NK-92 treated with Interleukin-12 subunit alpha and Interleukin-12 subunit beta, amount 100 ng/mL, for 24 hours (cell line): ENCODE results near the gene MTTP.

Experiments used
- DNase-seq: peaks from one replicate; lab custom pipeline; 2025; lab: John Stamatoyannopoulos, UW

The MTTP gene

DNA sequence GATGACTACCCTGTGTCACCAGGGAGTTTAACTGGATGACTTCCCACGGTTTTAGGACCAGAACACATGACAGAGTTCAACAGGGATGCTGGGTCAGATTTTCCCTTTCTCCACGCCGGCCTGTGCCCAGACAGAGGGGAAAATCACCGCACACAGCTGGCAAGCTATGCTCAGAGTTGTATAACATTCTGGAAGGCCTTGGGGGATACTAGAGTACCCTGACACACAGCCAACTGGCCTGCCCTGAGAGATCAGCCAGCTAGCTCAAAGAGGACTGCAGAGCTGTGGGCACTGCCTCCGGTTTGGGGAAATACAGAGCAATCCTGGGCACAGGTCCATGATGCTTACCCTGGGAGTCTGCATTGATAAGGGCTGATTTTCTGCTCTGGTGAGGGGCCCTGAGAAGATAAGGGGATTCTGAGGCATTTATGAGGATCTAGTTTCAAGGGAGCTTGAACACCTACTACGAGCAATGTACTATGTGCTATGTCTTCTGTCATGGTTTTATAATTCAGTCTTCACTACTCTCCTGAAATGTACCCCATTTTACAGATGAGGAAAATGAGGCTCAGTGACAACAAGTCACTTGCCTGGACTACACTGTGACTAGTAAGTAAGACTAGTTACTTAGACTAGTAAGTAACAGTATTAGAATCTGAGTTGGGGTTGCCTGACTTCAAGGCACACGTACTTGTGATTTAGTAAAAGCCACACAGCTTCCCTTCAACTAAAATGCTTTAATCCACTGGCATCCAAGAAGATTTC, 68.3 kb downstream of the MTTP start:
- no peak for DNase-seq

DNA sequence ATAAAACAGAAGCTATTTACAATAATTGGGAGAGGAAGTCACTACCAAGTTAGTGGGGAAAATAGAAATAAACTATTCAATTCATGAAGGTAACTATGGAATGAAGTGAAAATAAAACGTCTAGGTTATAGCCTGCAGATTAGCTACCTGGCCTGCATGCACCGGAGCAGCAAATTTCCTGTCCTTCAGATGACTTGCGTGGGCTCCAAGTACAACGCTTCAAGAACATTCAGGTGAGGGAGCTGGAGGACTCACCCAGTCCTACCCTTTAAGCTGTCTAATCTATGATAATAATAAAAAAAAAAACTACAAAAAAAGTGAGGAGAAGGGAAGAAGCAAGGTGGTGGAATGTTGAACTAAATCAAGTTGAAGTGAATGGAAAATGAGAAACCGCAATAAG, 69.8 kb downstream of the MTTP start:
- no peak for DNase-seq

DNA sequence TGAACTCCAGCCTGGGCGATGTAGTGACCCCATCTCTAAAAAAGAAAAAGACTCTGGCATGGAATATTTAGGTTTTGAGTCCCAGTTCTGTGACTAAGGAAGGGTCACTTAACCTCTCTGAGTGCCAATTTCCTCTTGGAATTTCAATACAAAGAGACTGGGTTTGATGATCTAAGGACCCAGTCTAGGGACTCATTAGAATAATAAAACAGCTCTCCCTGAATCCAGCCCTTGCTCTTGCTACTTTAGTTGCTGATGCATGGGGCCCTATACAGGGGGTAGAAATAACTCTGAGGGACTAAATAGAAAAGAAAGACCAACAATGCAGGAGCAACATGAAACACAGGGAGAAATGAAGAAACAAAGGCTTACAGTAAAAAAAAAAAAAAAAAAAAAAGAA, 70.4 kb downstream of the MTTP start:
- no peak for DNase-seq

DNA sequence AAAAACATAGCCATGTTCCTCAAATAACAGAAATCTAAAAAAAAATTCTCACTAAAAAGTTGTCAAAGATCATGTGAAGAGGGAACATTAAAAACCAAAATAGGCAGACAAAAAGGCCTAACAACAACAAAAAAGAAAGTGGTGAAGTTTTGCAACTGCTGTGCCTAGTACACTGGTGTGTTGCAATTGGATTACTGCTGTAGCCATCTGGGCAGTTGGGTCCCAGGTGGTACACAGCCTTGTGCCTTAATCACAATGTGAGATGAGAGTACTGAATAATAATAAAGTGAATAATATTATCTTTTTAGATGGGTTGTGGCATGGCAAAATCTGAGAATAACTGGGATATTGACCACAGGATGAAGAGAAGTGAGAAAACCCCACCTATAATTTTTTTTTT, 71.0 kb downstream of the MTTP start:
- no peak for DNase-seq

DNA sequence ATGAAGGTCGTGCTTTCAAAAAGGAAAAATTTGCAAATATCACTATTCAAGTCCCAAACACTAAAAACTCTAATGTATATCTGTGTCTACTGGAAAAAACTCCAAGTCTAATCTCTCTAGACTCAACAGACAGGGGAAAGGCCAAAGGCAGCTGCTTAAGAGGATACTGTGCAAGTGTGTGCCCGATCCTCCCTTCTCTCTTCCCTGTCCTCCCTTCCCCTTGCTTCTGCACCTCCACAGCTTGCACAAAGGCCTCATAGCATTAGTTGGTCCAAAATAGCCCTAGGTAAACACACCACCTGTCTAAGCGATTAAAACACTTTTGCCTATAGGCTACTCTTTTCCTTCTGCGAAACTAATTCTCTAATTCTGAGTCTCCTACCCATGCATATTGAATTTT, 72.4 kb downstream of the MTTP start:
- DNase-seq: no peak

DNA sequence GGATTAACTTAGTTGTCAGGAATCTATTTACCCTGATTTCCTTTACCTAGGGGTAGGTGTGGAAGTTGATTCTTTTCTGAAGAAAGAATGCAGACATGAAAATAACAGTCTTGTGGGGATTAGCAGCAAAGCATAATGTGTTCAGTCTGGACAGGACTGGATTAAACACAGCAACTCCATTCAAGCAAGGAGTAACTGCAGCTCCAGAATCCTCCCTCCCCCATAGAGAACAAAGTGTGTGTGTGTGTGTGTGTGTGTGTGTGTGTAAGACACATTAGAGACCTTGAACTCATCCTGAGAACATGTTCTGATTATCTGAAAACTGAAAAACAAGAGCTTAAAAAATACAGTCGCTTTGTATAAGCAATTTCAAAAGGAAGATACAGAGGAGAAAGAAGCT, 73.7 kb downstream of the MTTP start:
- DNase-seq: no peak

DNA sequence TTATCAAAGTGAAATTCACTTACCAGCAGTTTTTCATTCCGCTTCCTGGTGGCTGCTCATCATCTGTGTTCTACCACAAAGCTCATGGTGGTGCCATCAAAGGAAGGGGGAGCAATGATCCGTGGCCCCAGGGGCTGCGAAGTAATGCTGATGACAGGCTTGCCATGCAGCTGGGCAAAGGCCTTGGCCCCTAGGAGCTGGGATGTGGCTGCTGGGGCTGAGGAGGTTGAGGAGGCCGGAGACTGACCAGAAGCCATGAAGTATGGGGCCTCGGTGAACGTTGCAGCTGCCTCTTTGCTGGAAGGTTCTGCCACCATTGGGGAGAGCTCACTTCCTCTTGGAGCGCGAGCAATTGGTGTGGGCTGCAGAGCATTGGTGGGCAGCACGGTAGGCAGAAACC, 74.6 kb downstream of the MTTP start:
- DNase-seq: no peak

DNA sequence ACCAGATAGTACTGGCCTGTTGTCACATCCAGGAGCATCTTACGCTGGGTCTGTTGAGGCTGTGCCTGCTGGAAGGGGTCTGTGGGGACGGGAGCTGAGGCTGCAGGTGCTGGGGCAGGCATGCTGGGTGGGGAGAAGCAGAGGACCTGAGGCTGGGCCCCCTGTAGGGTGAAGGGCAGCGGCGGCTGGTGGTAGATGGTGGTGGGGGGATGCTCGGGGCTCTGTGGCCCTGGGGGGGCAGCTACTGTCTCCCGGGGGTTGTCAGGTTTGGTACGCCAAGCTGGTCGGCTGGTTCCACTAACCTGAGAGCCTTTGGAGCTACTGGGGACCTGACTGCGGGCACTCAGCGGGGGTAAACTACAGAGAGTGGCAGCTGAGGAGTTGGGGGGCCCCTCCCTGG, 75.2 kb downstream of the MTTP start:
- DNase-seq: no peak

DNA sequence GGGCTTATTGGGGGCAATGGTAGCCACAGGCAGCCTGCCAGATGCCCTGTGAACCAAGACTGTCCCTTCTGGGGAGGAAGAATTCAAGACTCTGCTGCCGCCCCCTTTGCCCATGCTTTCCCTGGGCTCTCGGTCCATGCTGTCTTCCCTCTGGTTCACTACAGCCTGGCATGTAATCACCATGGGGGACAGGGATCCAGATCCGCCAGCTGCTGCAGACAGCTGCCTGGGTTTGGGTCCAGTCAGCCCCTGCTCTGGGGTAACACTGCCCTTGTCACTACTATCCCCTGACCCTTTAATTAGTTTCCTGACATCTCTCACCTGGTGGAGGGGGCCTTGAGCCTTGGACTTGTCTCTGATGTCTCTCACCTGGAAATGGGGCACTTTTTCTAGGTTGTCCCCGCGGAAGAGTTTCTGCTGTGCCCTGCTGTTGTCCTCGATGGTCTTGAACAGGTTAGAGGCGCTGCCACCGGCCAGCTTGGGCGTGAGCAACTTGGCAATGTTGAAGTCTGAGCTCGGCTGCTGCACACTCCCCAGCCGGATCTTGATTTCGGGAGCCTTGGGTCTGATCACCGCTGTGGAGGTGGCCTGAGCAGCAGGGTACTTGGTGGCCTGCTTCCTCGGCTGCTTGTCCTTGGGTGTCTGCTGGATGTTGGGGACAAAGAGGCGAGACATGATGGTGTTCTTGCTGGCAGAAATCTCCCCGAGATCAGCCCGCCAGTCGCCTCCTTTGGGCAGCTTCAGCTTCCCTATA, 76.6 kb downstream of the MTTP start:
- no peak for DNase-seq

DNA sequence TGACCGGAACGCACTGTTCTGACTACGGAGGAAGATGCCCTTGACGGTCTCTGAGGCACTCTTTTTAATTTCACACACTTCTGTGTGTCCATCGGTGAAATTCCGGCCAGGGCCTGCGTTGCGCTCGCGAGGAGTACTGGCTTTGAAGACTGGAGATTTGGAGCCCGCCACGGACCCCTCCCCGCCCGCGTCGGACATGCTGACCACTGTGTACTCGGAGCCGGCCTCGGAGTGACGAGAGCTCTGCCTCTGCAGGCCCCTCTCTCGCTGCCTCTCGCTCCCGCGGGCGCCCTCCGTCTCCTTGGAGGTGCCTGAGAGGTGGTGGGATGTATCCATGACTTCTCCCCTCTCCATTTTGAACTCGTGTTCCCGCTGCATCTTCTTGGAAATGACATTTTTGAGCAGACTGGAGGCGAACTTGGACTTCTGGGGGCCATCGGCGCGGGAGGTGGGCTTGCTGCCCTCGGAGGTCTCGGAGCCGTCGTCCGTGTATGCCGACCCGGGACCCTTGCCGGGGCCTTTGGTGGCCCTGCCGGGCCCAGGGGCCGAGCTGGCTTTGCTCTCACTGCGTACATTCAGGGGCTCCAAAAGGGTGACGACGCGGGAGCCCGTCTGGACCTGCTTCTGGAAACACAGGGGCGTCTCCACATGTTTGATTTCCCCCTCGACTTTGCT, 77.3 kb downstream of the MTTP start:
- no peak for DNase-seq

DNA sequence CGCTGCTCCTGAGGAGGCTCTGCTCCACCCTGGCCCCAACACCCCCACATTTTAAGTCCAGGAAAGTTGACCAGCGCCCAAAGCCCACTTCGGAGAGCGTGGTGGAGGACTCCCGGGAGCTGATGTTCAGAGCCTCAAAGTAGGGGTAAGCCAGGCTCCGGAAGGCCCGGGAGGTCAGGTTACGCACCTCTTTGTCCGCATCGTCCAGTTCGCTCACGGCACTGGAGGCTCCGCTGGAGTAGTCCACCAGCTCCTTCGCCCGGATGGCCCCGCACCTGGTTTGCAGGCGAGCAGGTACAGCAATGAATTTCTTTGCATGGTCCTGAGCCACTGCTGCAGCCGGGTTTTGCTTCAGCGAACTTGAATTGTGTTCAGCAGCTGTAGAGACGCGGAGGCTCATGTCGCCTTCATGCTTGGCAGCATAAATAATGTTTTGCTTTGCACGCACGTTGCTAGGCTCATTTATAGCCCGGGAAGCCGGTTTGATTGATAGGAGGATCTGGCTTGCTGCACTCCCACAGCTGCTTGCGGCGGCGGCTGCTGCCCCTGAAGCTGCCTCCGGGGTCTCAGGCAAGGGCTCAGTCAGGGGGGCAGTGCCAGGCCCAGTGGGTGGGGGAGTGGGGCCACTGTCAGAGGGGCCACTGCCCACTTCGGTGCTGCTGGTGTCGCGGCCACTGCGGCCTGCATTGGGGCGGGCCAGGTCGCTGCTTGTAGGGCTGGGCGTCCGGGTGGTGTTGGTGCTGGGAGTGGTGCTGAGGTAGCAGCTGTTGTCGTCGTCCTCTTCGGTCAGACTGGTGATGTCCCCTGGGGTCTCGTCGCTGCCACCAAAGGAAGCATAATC, 78.2 kb downstream of the MTTP start:
- DNase-seq: no peak

DNA sequence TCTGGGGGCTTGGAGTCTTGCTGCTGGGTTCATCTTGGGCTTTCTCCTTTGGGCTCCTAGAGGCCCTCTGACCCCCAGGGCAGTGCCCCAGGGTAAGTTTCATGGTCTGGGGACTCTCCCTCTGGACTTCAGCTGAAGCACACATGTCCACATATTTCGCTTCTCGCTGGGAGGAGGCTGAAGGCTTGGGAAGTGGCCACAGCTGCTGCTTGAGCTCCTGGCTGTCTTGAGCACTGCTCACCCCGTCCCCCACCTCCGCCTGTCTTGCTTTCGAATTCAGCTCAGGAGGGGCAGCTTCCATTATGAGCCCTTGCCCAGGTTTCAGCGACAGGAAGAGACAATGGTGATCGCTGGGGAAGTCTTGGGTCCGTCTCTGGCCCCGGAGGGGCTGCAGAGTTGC, 79.3 kb downstream of the MTTP start:
- no peak for DNase-seq

DNA sequence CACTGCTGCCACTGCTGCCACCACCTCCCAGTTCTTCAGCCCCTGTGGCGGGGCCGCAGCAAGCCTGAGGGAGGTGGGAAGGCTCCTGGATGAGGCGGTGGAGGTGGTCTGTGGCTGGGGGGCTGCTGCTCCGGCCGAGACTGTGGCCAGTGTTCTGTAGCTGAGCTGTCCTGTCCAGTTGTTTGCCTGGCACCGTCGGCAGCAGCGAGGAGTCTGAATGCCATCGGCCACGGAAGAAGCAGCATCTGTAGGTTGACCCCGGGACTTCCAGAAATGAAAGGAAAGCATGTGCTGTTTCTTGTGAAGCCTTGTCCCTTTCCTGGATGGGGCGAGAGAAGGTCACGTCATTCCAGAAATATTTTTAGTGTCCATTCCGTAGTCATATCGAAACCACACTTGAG, 79.7 kb downstream of the MTTP start:
- no peak for DNase-seq

DNA sequence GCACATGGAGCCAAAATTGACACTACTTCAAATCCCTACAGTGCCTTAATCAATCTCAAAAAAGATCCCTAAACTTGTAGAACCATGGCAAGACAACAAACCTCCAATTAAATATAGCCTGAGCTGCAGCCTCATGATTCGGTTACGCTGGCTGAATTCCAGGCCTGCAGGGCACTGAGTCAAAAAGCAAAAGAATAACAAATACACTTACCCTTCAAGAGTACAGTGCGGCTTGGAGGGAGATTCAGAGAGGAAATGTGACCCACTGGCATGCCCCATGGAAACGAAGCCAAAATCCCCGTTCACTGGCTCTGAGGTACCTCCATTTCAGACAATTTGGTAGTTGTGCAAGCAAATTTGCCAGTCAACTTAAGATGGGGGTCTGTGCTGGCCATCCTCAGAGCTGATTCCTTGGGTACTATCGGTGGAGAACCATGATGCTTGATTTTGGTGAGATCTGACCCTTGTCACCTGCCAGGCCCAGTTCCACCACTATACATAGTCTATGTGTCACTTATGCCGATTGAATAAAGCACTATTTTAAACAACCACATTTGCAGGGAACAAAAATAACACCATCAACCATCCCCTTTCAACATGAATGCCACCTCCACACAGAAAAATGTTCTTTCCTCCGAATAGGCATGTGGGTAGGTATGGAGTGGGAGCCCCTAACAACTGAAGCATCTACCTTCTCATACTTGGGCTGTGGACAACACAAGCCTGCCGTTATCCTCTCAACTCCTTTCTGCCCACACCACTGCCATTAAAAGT, 80.9 kb downstream of the MTTP start:
- DNase-seq: no peak

DNA sequence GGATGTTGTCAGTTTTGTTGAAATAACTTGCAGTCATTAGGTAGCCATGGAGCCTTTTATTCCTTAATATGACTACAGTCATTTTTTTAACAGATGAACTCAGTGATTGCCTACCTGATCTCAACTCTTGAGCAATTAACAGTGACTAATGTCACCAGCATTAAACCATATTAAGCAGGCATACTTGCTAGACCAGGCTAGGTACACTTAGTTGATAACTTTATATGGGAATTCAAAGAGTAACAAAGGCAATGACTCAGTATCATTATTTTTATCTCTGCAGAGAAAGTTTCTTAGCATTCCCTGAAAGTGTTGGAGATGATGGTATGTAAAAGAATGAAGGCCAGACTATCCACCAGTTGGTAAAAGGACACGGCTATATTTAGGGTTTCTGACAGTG, 83.2 kb downstream of the MTTP start, which contains the start of gene C4orf54:
C4orf54 (minus strand) TSS at position 31 of the 400 bp plus-strand sequence. CDS start 3,180 bp downstream, outside the sequence.
- no peak for DNase-seq

DNA sequence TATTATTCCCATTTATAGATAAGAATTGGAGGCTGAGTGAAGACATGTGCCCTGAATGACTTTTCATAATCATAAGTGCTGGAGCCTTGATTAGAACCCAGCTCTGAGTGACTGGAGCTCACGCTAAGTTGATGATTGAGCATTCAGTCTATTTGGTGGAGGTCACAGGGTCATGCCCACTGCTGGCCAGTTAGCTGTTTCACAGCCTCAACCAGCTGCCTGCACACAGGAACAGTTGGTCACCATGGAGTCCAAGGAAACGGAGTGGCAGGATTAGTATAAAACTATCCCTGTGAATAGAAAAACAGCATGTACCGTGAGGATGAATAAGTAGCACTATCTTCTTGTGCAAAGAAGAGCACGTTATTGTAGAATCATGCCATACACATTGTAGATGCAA, 84.0 kb downstream of the MTTP start:
- DNase-seq: no peak

DNA sequence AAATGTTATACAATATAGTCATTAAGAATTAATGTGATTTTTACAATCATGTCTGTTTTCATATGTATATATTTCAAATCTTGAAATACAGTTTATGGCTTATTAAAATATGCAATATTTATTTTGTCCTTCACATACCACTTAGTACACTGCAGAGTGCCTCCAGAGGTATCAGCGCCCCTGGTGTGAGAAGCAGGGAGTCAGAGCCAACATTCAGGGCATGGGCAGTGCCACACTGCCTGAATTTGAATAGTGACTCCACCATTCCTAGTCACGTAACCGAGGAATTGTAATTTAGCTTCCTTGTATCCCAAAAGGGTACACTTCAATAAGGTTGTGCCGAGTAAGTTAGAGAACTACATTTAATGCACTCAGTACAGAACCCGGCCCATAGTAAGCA, 87.3 kb downstream of the MTTP start:
- DNase-seq: no peak

DNA sequence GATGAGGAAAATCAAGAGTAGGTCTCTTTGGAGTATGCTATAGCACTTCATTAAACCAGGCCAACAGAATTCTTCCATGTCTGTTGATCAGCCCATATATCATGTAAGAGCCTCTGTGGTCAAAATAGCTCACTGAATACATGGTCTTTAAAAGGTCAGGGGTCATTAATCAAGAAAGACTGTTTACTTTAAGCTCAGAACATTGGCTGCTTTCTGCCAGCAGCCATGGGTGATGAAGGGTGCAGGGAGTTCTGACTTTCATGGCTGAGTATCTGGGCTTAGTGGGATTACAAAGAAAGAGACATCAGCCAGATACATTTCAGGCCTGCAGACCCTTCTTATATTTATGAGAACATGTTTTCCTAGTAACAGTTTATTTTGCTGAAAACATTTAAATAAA, 90.1 kb downstream of the MTTP start:
- DNase-seq: no peak

DNA sequence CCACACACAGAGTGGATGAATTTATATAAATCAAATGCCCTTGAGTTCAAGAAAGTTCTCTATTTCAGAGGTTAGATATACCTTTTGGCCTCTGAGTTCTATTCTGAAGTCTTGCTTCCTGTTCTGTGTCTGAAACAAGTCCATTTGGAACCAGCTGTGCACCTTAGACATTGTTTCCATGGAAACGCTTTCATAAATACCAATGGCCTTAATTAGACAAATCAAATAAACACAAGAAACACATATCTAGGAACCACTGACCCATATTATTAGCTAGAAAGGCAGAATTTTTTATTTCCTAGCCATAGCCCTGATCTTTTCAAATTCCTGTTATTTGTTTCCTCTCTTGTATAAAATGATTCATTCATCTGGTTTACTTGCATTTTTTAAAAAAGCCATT, 91.4 kb downstream of the MTTP start:
- no peak for DNase-seq

DNA sequence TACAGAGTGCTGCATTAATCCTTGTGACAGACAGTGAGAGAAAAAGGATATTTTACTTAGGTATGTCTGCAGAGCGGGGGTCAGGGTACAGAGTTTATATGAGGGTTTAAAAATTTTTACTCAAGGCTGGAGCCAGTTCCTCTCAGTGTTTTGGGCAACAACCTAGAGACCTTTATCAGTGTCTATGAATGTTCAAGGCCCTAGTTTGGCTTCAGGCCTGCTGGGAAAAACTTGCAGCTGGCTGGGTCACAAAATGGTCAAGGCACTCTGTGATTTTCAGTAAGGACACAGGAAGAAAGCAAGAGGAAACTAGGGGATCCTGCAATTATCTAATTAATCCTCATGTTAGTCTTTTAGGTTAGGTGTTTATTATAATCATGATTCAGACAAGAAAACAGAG, 93.8 kb downstream of the MTTP start:
- DNase-seq: no peak

DNA sequence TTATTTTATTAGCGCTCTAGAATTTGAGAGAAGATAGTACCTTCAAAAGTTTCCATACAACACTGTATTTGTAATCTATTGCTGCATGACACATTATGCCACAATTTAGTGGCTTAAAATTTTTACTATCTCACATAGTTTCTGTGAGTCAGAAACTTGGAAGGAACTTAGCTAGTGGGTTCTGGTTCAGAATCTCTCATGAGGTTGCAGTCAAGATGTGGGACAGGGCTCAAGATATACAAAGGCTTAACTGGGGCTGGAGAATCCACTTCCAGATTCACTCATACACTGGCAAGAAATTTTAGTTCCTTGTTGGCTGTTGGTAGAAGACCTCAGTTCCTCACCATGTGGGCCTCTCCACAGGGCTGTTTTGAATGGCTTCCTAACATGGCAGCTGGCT, 94.5 kb downstream of the MTTP start:
- DNase-seq: no peak
